ENCODE data around the gene SLC25A47. TPM values are rescaled to one million over a fixed set of nuclear protein-coding genes. Genes with fewer than 3 reads are reported as not detected.

The SLC25A47 gene
- total RNA-seq, 1 donor from 2014 or later, result not detected

DNA sequence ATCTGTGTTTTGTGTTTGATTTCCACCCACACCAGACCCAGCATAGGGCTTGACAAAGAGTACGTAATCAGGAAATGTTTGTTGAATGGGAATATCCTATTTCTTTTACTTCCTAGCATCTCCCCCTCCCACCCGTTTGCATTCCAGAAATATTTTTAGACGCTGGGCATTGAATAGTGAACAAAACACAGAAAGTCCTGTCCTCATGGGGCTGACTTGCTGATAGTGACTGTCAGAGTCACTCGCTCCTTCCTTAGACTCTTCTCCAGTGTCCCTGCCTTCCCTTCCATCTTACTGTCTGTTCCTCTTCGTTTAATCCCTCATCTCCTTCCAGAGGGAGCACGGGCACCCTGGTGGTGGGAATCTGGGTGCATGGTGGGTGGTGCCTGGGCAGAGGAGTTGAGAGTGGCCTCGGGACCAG, 53.6 kb downstream of the SLC25A47 start:
- ChIA-PET POLR2A (interaction anchor here (0.6 to 1.8 kb wide), 4 partner anchors 91 to 139 kb away, joined by 3 to 9 read pairs (median 4); no protein-coding TSS in a partner anchor), CTCF (interaction anchor here (0.6 to 2.0 kb wide), 6 partner anchors 36 to 230 kb away, joined by 3 to 18 read pairs (median 4); no protein-coding TSS in a partner anchor)
- Mint-ChIP-seq H3K4me1 (peaks cover 48% of the 10 kb centered on the region), H3K27ac (peak overlapping the region; percentile 95), H3K4me3 (peak overlapping the region; percentile 95), H3K36me3 (ENCODE audit: low read depth) (peaks cover 41% of the 10 kb centered on the region), H3K27me3 (no peaks in the 10 kb centered on the region), H3K9me3 (no peaks in the 10 kb centered on the region)
- ATAC-seq (ENCODE audit: low read depth), result no peak
- intact Hi-C loops (cut with micrococcal nuclease), result loop anchor here (1.0 to 10.0 kb wide), 12 partner anchors 35 to 1941 kb away; partner anchors contain the start of genes CCDC85C, CCNK, DEGS2 and EVL
- DNase-seq, result no peak
- TF ChIP-seq CTCF (IDR thresholded peaks at IDR 0.05), result no peak

Other genes starting within 250 kb of the SLC25A47 start
- gene DEGS2, start 163.7 kb upstream of the SLC25A47 start, total RNA-seq, result 1.3 and 2.5 TPM in 2 replicates
- gene YY1, start 84.2 kb upstream of the SLC25A47 start, total RNA-seq, result 72.6 and 79.2 TPM in 2 replicates
- gene SLC25A29, start 16.9 kb upstream of the SLC25A47 start, total RNA-seq, result 20.6 and 28.8 TPM in 2 replicates
- 5.6 and 6.0 TPM in 2 replicates for gene WDR25, start 53.1 kb downstream of the SLC25A47 start, total RNA-seq

Data from activated B cell treated with CpG ODN at 0.5 μM for 24 hours (primary cell).